ENCODE results near the gene PPP1R14B.
"Not testable (repeated sequence)": the region's sequence is repeated elsewhere in the genome, so short reads cannot be mapped to it uniquely, and the experiment has no call there.

The PPP1R14B gene

DNA sequence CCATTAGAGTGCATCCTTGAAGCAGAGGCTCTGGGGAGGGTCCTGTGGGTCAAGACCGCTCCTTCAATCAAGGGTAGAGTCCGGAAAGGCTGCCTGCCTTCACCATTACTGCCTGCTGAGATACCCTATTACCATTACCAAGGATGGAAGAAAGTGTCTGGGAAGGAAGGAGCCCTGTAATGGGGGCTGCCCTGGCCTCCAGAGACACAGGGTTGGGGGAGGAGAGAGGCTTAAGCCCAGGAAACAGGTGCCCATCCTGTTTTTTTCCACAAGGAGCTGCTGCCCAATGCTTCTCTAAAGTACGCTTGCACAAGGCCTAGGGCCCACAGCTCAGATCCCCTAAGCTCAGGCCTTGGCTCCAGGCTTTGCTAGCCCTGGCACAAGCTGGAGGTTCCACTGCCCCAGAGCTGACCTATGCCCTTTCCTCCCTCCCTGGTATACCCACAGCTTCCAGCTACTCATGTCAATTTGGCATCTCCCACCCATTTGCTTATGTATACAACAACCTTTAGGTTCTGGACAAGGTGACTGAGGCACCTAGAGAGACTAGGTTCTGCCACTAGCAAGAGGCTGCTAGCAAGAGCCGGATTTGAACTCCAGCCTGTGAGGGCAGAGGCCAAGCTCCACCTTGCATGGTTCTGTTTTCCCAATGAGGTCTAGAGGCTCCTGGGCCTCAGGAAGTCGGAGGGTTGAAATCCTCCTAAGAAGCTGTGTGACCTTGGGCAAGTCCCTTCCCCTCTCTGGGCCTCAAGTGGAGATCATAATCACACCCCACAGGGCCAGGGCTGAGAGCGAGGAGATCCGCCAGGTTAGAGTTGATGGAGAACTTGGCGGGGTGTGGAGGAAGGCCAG lies 3.0 kb upstream of the PPP1R14B start:
- no peaks in the 10 kb centered on the region for H3K27me3 Mint-ChIP-seq (ENCODE audit: low read depth)
- H3K4me1 Mint-ChIP-seq (ENCODE audit: low read depth) = peaks cover 25% of the 10 kb centered on the region
- peak overlapping the region; percentile 7 for H3K27ac Mint-ChIP-seq
- H3K4me3 Mint-ChIP-seq = peak overlapping the region; percentile 50
- H3K36me3 Mint-ChIP-seq (ENCODE audit: low read depth) = no peaks in the 10 kb centered on the region
- DNase-seq (ENCODE audit: low spot score) = no peak
- no peaks in the 10 kb centered on the region for H3K9me3 Mint-ChIP-seq

DNA sequence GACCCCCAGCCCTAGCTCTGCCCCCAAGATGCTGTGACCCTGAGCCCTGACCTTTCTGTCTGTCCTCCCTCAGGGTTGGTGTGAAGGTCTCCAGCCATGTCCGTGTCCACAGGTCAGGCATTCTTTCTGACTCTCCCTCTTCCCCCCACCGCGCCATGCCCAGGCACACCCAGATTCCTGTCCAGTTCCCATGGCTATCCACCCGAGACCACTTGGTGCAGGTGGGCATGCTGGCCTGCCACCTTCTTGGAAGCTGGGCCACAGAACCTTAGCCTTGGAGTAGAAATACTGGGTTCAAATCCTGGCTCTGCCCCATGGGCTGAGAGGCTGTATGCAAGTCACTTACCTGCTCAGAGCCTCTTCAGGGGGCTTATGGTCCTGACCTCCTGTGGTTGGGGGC lies 2.3 kb upstream of the PPP1R14B start:
- Mint-ChIP-seq H3K4me1 (ENCODE audit: low read depth) (peaks cover 25% of the 10 kb centered on the region), H3K9me3 (no peaks in the 10 kb centered on the region), H3K4me3 (no peak overlapping the region), H3K36me3 (ENCODE audit: low read depth) (peaks cover 2% of the 10 kb centered on the region), H3K27ac (no peak overlapping the region), H3K27me3 (ENCODE audit: low read depth) (no peaks in the 10 kb centered on the region)
- no peak for DNase-seq (ENCODE audit: low spot score)

DNA sequence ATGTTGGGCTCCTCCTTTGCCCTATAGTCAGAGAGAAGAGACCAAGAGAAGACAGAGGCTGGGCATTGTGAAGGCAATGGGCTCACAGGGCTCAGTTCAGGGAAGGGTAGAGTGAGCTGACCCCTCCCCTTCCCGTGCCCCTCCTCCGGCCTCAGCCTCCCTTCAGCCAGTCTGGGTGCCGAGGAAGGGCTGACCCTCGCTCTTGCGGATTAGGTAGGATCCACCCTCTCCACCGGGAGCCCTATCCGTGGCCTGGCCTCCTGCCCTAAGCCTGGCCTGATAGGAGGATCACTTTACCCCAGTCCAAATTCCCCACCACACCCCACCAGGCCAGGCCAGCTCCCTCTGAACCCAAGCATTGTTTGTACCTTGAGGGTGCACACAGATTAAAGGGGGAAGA lies 1.8 kb upstream of the PPP1R14B start:
- Mint-ChIP-seq H3K9me3 (no peaks in the 10 kb centered on the region), H3K36me3 (ENCODE audit: low read depth) (peaks cover 6% of the 10 kb centered on the region), H3K4me3 (no peak overlapping the region), H3K4me1 (ENCODE audit: low read depth) (peaks cover 27% of the 10 kb centered on the region), H3K27me3 (ENCODE audit: low read depth) (no peaks in the 10 kb centered on the region), H3K27ac (no peak overlapping the region)
- no peak for DNase-seq (ENCODE audit: low spot score)

DNA sequence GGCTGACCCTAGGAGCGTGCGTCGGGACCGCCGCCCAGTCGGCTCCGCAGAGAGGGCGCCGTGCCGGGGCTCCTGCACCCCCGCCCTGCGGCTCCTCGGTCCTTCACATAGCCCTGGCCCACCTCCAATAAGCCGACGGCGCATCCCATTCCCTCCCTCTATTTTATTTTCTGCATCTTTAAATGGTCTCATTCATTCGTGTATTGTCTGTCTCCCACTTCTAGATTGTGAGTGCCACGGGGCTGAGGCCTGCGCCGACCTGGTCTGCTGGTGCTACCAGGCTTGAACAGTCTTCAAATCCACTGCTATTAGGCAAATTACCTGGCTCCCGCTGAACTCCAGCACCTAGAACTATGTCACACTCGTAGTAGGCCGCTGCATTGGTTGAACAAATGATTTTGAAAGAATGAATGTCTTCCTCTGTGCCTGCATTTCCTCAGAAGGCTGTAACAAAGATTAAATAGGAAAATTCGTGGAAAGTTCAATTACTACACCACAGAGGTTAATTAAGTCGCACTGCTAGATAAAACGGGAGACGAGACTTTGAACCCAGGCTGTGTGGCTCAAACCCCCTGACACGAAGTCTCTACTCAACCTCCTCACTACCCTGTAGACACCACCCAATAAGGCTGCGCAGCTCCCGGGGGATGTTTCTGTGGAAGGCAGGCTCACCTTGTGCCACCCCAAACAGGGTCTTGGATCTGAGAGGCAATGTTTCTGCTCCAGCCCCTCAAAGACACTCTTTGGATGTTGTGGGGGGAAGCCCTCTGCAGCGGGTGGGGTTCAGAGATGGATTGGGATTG lies 1.2 kb upstream of the PPP1R14B start:
- Mint-ChIP-seq H3K4me3 (peak overlapping the region; percentile 67), H3K27me3 (ENCODE audit: low read depth) (no peaks in the 10 kb centered on the region), H3K36me3 (ENCODE audit: low read depth) (peaks cover 12% of the 10 kb centered on the region), H3K9me3 (no peaks in the 10 kb centered on the region), H3K4me1 (ENCODE audit: low read depth) (peaks cover 27% of the 10 kb centered on the region), H3K27ac (peak overlapping the region; percentile 38)
- DNase-seq (ENCODE audit: low spot score) = no peak

DNA sequence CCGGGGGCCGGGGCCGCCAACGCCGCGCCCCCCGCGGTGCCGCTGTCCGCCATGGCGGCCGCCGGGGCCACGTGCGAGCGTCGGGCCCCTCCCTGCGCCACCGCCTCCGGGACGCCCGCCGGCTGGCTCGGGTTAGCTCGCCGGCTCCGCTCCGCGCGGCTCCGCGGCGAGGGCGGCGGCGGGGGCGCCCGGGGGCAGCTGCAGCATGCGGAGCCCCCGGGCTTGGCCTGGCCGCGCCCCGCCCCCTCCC lies 197 bp downstream of the PPP1R14B start:
- Mint-ChIP-seq H3K36me3 (ENCODE audit: low read depth) (peaks cover 14% of the 10 kb centered on the region), H3K4me3 (peak overlapping the region; percentile 86), H3K4me1 (ENCODE audit: low read depth) (peaks cover 24% of the 10 kb centered on the region), H3K27ac (peak overlapping the region; percentile 80)
- H3K27me3 Mint-ChIP-seq (ENCODE audit: low read depth); H3K9me3 Mint-ChIP-seq; DNase-seq (ENCODE audit: low spot score): not testable (repeated sequence)

DNA sequence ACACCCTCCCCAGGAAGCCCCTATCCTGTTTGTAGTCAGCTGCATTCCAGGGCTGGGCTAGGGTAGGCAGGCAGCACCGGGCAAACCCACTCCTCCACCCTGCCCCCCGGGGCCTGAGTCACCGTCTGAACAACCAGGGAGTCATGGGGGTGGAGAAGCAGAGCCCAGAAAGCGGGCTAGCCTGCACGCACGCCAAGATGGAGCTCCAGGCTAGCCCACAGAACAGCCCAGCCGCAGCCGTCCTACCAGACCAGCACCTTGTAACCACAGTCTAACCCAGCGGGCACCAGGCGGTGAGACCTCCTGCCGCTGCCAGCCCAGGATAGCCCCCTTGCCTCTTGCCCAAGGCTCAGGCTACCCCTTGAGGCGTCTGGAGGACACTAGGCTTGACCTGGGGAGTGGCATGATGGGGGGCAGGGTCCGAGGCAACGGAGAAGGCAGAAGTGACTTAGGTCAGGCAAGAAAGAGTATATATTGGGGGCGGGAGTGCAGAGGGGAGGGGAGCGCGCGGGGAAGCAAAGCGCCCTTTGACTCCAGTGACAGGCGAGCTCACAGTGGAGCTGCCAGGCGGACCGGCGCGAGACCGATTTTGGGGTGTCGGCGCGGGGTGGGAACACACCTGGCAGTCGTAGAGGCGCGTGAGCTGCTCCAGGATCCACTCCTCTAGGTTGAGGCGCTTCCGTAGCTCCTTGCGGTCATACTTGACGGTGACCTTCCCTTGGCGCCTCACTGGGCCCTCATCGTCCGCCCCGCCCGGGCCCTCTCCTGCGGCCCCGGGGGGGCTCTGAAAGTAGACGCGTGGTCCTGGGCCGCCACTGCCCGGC lies 734 bp downstream of the PPP1R14B start:
- Mint-ChIP-seq H3K4me1 (ENCODE audit: low read depth) (peaks cover 24% of the 10 kb centered on the region), H3K36me3 (ENCODE audit: low read depth) (peaks cover 15% of the 10 kb centered on the region), H3K27me3 (ENCODE audit: low read depth) (no peaks in the 10 kb centered on the region), H3K4me3 (peak overlapping the region; percentile 91), H3K9me3 (no peaks in the 10 kb centered on the region), H3K27ac (peak overlapping the region; percentile 78)
- DNase-seq (ENCODE audit: low spot score) = peak; percentile 75

DNA sequence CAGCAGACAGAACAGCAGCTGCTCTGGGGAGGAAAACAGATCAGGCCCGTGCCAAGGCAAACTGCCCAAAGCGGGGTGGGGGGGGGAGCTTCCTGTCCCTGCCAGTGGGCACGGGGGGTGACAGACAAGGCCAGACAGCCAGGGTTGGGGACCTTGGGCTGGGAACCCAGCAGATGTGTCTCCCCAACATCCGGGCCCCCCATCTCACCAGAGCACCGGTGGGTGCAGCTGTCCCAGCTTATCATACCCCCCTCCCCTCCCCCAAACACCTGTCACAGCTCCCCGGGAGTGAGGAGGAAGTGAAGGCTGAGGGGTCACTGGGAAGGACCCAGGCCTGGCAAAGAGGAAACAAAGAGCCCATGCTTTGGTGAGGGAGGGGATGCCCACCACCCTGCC lies 1.3 kb downstream of the PPP1R14B start:
- Mint-ChIP-seq H3K36me3 (ENCODE audit: low read depth) (peaks cover 16% of the 10 kb centered on the region), H3K4me3 (peak overlapping the region; percentile 91), H3K9me3 (no peaks in the 10 kb centered on the region), H3K27me3 (ENCODE audit: low read depth) (no peaks in the 10 kb centered on the region), H3K4me1 (ENCODE audit: low read depth) (peaks cover 25% of the 10 kb centered on the region), H3K27ac (peak overlapping the region; percentile 78)
- no peak for DNase-seq (ENCODE audit: low spot score)

DNA sequence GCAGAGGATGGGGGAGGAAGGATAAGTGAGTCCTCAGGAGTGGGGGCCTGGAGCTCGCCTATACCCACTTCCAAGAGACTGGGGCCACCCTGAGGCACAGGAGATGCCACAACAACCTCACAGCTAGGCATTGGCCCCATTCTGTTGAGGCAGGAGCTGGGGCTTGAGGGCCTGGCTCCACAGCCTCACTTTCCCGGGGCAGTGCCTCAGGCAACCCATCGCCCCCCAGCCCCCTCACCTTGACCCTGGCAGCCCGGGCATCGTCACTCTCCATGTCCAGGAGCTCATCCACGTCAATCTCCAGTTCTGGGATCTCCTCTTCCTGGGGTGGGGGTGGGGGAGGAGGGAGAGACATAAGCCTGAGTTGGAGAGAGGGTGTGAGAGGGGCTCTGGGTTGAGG lies 1.8 kb downstream of the PPP1R14B start:
- DNase-seq (ENCODE audit: low spot score) = no peak
- Mint-ChIP-seq H3K9me3 (no peaks in the 10 kb centered on the region), H3K27ac (peak overlapping the region; percentile 36), H3K36me3 (ENCODE audit: low read depth) (peaks cover 20% of the 10 kb centered on the region), H3K4me1 (ENCODE audit: low read depth) (peaks cover 28% of the 10 kb centered on the region), H3K27me3 (ENCODE audit: low read depth) (no peaks in the 10 kb centered on the region), H3K4me3 (peak overlapping the region; percentile 91)

DNA sequence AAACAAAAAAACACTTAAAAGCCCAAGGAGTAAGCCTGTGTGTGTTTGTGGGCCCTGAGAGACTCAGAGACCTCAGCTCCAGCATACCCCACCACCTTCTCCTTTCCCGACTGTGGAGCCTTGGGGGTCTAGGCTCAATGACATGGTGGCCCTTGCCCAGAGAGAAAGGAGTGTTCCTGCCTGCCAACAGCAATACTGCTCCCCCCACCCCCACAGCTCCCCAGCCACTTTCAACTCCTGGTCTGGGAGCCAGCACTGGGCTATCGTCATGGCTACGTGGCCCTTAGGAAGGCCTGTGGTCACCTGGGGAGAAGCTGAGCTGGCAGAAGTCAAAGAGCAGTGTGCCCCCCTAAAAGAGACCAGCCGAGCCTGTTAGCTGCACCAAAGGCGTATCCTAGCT lies 2.6 kb downstream of the PPP1R14B start:
- no peak for DNase-seq (ENCODE audit: low spot score)
- Mint-ChIP-seq H3K27me3 (ENCODE audit: low read depth) (no peaks in the 10 kb centered on the region), H3K27ac (peak overlapping the region; percentile 31), H3K9me3 (no peaks in the 10 kb centered on the region), H3K36me3 (ENCODE audit: low read depth) (peaks cover 23% of the 10 kb centered on the region), H3K4me3 (peak overlapping the region; percentile 54), H3K4me1 (ENCODE audit: low read depth) (peaks cover 26% of the 10 kb centered on the region)

DNA sequence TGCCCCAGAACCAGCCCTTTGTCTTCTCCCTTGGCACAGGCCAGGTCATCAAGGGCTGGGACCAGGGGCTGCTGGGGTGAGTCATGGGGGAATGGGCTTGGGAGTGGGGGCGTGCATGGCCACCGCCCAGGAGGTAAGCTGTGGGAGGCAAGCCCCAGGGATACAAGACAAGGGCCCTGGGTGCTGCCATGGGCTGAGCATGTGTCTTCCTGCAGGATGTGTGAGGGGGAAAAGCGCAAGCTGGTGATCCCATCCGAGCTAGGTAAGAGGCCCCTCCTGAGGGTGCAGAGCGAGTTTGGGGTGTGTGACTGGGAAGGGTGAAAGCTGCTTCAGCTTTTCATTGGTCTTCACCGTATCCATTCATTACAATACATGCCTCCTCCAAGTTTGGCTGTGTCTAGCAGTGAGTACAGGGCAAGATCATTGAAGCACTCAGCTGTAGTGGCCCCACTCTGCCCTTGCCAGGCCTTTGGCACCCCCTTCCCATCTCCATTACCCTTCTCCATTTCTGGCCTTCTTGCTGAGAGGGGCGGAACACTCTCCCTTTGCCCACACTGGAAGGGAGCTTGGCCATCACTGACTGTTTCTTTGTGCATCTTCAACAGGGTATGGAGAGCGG lies 3.4 kb downstream of the PPP1R14B start:
- Mint-ChIP-seq H3K4me3 (peak overlapping the region; percentile 54), H3K27me3 (ENCODE audit: low read depth) (no peaks in the 10 kb centered on the region), H3K36me3 (ENCODE audit: low read depth) (peaks cover 26% of the 10 kb centered on the region), H3K4me1 (ENCODE audit: low read depth) (peaks cover 26% of the 10 kb centered on the region), H3K9me3 (no peaks in the 10 kb centered on the region), H3K27ac (peak overlapping the region; percentile 31)
- no peak for DNase-seq (ENCODE audit: low spot score)

DNA sequence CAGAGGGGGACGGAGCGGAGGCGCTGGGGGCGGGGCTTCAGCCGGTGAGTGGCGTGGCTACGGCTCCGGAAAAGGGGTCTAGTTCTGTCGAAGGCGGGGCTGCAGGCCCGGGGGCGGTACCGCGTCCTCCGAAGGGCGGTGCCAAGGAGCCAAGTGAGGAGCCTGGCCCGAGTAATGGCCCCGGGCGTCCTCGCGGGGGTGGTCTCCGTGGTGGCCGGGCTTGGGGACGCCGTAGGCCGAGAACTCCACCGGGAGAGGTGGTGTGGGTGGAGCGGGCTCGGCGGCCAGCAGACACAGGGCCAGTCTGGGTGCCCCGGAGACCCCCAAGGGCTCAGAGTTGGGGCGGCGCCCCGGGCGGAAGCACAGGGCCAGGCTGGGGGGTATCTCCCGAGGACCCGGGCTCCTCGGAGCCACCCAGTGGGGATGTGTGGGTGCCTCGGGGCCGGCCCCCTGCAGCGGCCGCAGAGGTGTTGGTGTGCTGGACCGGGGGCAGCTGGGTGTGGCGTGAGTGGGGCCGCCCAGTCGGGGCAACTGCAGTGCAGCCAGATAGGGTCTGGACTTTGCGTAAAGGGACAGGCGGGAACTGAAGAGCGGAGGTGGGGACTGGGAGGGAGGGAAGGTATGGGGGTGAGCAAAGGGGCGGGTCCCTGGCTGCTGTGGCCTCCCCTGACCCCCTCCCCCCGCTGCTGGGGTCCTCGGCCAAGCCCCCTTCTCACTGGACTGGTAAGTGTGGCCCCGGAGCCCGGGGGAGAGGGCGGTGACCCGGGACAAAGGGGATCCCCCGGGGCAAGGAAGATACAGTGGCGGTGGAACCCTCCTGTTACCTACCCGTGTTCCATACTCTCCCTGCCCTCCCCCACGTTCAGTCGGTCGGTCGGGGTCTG lies 5.0 kb downstream of the PPP1R14B start:
- no peak for DNase-seq (ENCODE audit: low spot score)
- Mint-ChIP-seq H3K9me3 (no peaks in the 10 kb centered on the region), H3K27me3 (ENCODE audit: low read depth) (no peaks in the 10 kb centered on the region), H3K36me3 (ENCODE audit: low read depth) (peaks cover 36% of the 10 kb centered on the region), H3K4me1 (ENCODE audit: low read depth) (peaks cover 24% of the 10 kb centered on the region), H3K27ac (peak overlapping the region; percentile 95), H3K4me3 (peak overlapping the region; percentile 91)

DNA sequence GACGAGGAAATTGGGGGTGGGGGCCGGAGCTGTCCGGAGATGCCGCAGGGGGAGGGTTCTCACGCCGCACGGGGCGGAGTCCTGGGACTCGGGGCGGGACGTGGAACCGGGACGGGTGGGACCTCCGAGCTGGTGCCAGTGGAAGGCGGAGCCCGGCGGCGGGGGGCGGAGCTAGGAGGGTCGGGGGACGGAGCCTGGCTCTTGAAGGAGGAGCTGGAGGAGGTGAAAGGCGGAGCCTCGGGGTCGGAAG lies 5.6 kb downstream of the PPP1R14B start:
- DNase-seq (ENCODE audit: low spot score) = peak; percentile 99
- Mint-ChIP-seq H3K27me3 (ENCODE audit: low read depth) (no peaks in the 10 kb centered on the region), H3K4me3 (peak overlapping the region; percentile 91), H3K27ac (peak overlapping the region; percentile 95), H3K4me1 (ENCODE audit: low read depth) (peaks cover 24% of the 10 kb centered on the region), H3K36me3 (ENCODE audit: low read depth) (peaks cover 36% of the 10 kb centered on the region), H3K9me3 (no peaks in the 10 kb centered on the region)

All from T-helper 2 cell treated with Interferon-gamma antibody and Interleukin-4, amounts not matched to agents 5 μg/mL and 100 μg/mL, for 36 hours (primary cell).